Neuron (in vitro differentiated cells): ENCODE measurements around the gene PITPNC1.
"Not testable (repeated sequence)": the region's sequence is repeated elsewhere in the genome, so short reads cannot be mapped to it uniquely, and the experiment has no call there.

ENCODE experiments used
- H2AFZ ChIP-seq: one replicate; pipeline ENCODE4 v1.6.1; 2013; ENCODE audit warnings: low read depth, mild to moderate bottlenecking, inconsistent platforms, low read length, moderate library complexity
- H3K27me3 ChIP-seq: one replicate; pipeline ENCODE4 v1.6.1; 2013; ENCODE audit warnings: low read length; ENCODE audit not compliant: insufficient read depth
- H3K36me3 ChIP-seq: one replicate; pipeline ENCODE4 v1.6.1; 2013; ENCODE audit warnings: low read length; ENCODE audit not compliant: insufficient read depth
- H3K4me1 ChIP-seq: one replicate; pipeline ENCODE4 v1.6.1; 2013; ENCODE audit warnings: low read length; ENCODE audit not compliant: insufficient read depth
- H3K4me3 ChIP-seq: 2 replicates; pipeline ENCODE4 v1.5.1; 2013; ENCODE audit warnings: mild to moderate bottlenecking, low read length, moderate library complexity
- H3K9me3 ChIP-seq: one replicate; pipeline ENCODE4 v1.6.1; 2013; ENCODE audit warnings: low read length

Gene PITPNC1

DNA sequence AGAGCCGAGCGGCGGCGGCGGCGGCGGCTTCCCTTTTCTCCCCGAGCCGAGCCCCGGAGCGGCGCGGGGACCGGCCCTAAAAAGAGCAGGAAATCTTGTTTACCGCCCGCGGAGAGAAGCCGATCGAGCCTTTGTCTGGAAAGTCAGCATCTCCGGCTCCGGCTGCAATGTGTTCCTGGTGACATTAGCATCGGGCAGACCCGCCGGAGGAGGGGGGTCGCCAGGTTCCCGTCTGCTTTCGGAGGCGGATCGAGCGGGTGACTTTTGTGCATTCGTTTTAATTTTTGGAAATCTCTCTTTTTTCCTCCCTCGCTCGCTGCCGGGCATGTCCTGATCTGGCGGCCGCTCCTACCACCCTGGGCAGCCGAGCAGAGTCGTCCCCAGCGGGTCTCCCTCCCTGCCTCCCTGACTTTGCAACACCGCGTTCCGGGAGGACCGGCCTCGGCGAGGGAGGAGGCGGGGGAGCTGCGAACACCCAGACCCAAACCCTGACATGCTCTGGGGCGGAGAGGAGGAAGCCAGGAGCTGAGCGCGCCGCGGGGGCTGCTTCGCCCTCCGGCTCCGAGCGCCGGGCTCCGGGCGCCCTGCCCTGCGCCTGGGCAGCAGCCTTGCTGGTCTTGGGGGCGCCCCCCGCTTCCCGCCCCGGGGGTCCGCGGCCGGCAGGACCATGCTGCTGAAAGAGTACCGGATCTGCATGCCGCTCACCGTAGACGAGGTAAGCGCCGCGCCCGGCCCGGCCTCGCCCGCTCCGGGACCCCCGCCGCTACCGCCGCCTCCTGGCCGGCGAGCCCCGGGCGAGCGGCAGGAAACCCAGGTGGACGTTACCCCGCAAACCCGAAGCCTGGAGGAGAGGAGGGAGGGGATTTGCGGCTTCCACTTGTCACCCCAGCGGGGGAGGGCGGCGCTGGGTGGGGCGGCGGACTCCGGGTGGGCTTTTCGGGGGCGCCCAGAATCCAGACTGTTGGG lies 690 bp downstream of the PITPNC1 start:
- Histone ChIP-seq H3K4me3 (peak overlapping the region; percentile 72), H3K9me3 (no peaks in the 10 kb centered on the region), H2AFZ (peak overlapping the region; percentile 83), H3K4me1 (peaks cover 24% of the 10 kb centered on the region), H3K27me3 (no peaks in the 10 kb centered on the region), H3K36me3 (no peaks in the 10 kb centered on the region)

DNA sequence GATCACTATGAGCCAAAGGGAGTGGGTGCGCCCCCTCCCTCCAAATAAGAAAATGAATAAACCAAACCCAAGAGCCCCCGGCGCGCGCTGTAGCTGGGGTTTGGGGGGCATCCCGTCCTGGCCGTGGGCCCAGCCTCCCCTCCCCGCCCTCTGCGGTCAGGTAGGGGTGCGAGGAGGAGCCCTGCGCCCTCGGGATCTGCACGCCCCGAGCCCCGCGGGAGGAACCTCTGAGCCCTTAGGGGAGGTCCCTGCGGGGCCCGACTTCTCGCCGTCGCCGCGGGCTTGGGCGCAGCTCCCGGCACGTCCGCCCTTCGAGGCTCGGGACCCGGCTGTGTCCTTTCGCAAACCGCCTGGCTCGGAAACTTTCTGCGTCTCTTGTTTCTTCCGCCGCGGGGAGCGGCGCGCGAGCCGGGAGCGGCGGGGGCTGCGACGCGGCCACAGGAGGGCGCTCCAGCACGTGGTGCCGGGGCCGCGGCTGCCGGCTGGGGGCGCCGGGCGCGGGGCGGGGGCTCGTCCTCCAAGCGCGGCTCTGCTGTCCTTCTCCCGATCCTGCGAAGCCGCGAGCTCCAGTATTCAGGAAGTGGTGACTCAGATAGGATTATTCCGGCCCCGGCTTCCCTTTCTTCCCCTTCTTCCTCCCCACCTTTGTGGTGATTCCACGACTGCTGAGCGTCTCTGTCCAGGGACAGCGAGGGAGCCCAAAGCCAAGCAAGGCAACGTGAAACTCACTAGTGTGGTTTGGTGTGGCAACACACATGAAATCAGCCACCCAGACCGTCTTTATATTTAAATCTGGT lies 1.6 kb downstream of the PITPNC1 start:
- Histone ChIP-seq H3K36me3 (no peaks in the 10 kb centered on the region), H3K4me1 (peaks cover 24% of the 10 kb centered on the region), H3K27me3 (no peaks in the 10 kb centered on the region), H3K9me3 (peaks cover 3% of the 10 kb centered on the region), H2AFZ (peak overlapping the region; percentile 83), H3K4me3 (peak overlapping the region; percentile 72)

DNA sequence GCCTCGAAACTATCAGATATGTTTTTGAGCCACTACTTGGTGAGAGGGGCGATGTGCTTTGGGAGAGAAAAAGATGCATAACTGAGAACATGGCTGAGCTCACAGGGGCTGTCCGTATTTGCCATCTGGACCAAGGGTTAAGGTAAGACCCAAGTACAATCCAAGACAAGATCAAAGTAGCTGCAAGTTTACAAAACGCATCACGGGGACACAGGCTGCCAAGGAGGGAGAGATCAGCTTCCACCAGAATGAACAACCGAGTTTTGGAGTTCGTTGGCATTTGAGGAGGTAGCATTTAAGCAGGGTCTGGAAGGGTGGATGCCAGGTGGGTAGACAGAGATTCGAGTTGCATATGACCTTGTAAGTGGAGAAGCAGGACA lies 2.2 kb downstream of the PITPNC1 start:
- no peaks in the 10 kb centered on the region for H3K36me3 ChIP-seq
- peaks cover 3% of the 10 kb centered on the region for H3K9me3 ChIP-seq
- peaks cover 23% of the 10 kb centered on the region for H3K4me1 ChIP-seq
- no peaks in the 10 kb centered on the region for H3K27me3 ChIP-seq
- H2AFZ ChIP-seq = peak overlapping the region; percentile 83
- peak overlapping the region; percentile 72 for H3K4me3 ChIP-seq

DNA sequence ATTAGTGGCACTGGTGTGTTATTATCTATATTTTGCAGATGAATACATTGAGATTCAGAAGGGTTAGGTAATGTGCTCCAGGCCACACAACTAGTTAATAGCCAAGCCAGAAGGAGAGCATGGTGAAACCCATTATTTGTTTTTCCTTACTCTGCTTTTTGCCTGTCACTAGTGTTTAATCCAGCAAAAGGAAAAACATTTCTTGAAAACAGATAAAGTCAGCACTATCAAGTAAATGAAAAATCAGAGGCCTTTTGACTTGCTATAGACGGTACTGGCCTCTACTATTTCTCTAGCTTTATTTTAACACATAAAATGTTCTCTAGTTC lies 4.8 kb downstream of the PITPNC1 start:
- H2AFZ ChIP-seq = no peak overlapping the region
- H3K4me3 ChIP-seq = no peak overlapping the region
- peaks cover 7% of the 10 kb centered on the region for H3K4me1 ChIP-seq
- no peaks in the 10 kb centered on the region for H3K36me3 ChIP-seq
- no peaks in the 10 kb centered on the region for H3K27me3 ChIP-seq
- peaks cover 3% of the 10 kb centered on the region for H3K9me3 ChIP-seq

DNA sequence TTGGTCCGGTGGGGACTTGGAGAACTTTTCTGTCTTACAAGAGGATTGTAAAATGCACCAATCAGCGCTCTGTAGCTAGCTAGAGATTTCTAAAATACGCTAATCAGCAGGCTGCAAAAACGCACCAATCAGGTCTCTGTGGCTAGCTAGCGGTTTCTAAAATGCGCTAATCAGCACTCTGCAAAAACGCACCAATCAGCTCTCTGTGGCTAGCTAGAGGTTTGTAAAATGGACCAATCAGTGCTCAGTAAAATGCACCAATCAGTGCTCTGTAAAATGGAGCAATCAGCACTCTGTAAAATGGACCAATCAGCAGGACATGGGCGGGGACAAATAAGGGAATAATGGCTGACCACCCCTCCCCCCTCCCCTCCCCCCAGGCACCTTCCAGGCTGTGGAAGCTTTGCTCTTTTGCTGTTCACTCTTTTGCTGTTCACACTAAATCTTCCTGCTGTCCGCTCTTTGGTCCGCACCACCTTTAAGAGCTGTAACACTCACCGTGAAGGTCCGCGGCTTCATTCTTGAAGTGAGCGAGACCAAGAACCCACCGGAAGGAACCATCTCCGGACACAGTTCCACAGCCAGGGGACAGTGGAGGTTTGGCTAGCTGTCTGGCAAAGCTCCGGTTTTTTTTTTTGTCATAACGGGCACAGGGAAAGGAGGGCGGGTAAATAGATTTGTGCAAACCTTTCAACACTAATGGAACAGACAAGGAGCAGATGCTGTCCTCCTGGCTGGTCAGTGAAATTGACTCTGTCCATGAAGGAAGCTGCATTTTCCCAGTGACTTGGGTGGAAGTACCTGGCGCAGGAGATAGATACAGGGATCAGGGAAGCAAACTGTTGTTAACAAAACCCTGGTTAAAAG lies 8.3 kb downstream of the PITPNC1 start:
- Histone ChIP-seq H2AFZ (no peak overlapping the region), H3K4me3 (no peak overlapping the region), H3K9me3 (peaks cover 3% of the 10 kb centered on the region), H3K36me3 (no peaks in the 10 kb centered on the region), H3K4me1 (no peaks in the 10 kb centered on the region), H3K27me3 (no peaks in the 10 kb centered on the region)

DNA sequence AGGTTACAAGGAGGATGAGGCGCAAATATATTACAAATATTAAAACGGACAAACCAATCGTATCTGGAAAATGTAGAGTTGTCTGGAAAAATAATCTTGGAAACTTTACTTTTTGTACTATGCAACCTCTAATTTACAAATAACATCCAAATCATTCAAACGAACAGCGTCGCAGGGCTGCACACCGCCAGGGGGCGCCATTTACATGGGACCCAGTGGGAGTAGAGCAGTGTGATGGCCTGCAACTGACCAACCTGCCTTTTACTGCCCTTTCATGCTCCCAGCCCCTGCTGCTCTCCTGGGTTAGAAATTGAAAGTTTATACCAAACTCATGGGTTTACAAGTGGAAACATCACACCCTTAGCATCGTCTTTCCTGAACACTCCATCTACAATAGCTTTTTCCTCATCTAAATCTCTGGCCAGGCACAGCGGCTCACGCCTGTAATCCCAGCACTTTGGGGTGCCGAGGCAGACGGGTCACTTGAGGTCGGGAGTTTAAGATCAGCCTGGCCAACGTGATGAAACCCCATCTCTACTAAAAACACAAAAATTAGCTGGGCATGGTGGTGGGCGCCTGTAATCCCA lies 10.0 kb downstream of the PITPNC1 start:
- H2AFZ ChIP-seq = no peak overlapping the region
- H3K36me3 ChIP-seq = no peaks in the 10 kb centered on the region
- H3K4me1 ChIP-seq = no peaks in the 10 kb centered on the region
- H3K27me3 ChIP-seq = no peaks in the 10 kb centered on the region
- no peak overlapping the region for H3K4me3 ChIP-seq
- peaks cover 3% of the 10 kb centered on the region for H3K9me3 ChIP-seq

DNA sequence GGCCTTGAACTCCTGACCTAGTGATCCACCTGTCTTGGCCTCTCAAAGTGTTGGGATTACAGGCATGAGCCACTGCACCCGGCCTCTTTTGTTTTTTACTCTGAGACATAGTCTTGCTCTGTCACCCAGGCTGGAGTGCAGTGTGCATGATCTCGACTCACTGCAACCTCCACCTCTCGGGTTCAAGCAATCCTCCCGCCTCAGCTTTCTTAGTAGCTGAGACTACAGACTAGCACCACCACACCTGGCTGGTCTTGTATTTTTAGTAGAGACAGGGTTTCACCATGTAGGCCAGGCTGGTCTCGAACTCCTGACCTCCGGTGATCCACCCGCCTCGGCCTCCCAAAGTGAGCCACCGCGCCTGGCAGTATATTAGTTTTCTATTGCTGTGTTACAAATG lies 11.5 kb downstream of the PITPNC1 start:
- not testable (repeated sequence) for H3K27me3 ChIP-seq, H3K4me3 ChIP-seq, H3K4me1 ChIP-seq, H3K9me3 ChIP-seq, H3K36me3 ChIP-seq, H2AFZ ChIP-seq

DNA sequence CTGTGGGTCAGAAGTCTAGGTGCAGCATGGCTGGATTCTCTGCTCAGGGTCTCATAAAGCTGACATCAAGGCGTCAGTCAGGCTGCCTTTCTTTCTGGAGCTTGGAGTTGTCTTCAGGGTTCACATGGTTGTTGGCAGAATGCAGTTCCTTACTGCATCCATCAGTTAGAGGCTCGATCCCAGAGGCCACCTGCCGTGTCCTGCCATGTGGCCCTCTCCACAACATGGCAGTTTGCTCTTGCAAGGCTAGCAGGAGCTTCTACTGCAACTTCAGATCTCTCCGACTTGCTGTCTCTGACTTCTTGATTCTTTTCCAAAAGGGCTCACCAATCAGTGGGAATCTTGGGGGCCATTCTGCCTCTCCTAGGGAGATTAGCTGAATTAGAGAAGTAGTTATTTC lies 11.9 kb downstream of the PITPNC1 start:
- H3K36me3 ChIP-seq = no peaks in the 10 kb centered on the region
- no peak overlapping the region for H3K4me3 ChIP-seq
- H3K4me1 ChIP-seq = no peaks in the 10 kb centered on the region
- H3K27me3 ChIP-seq = no peaks in the 10 kb centered on the region
- no peak overlapping the region for H2AFZ ChIP-seq
- H3K9me3 ChIP-seq = no peaks in the 10 kb centered on the region

DNA sequence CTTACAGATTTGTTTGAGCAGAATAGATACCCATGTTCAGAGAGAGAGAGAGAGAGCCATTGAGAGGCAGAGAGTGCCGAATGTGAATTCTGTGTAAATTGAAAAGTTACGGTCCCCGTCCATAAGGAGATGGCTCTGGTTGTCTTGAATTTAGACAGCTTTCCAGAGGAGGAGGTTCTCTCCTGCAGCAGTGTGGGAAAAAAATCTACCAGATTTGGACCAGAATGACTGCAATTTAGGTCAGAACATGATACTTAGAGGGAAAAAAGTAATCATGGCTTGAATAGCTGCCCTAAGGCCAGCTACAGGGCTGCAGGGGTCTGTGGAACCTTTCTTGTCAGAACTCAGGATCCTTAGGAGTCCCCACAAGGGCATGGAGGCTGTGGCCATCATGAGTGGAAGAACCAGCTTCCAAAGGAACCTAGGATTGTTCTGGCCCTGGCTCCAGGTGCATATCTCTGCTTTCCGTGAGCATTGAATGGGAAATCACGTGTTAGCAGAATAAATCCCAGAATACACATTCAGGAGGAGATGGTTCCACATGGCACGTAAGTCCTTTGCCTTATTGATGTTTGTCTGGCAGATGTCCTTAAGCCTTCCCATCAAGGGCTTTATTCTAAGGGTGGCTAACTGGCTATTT lies 13.0 kb downstream of the PITPNC1 start:
- H2AFZ ChIP-seq = no peak overlapping the region

DNA sequence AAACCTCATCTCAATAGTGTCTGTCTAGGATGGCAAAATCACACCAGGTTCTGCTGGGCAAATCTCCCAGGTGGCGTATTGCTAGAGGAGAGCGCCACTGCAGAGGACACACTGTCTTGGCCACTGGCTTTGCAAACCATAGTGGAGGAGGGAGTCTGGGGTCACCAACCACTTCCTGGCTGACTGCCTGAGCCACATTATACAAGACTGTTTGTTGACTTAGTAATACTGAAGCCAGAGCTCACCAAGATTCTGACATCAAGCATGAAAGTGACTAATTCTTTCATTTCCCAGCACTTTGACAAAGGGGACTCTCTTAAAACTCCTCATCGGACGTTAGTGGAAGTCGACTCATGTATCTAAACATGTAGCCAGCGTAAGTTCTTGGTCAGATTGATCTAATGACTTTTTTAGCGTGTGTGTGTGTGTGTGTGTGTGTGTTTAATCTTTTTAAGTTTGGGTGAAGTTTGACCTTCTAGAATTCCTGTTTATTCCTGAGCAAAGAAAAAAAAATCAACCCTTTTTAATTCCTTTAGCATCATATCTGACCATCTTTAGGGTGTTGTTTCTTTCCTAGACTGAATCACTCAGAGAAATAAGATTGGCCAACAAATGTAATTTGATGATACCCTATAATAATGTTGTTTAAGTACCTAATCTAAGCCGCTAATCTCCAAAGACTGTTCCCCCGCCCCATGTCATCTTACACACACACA lies 13.7 kb downstream of the PITPNC1 start:
- H3K9me3 ChIP-seq = no peaks in the 10 kb centered on the region
- H3K4me3 ChIP-seq = no peak overlapping the region
- no peak overlapping the region for H2AFZ ChIP-seq
- H3K36me3 ChIP-seq = no peaks in the 10 kb centered on the region
- no peaks in the 10 kb centered on the region for H3K4me1 ChIP-seq
- H3K27me3 ChIP-seq = no peaks in the 10 kb centered on the region

More for the DNA sequence above, 13.0 kb downstream of the PITPNC1 start:
- no peak overlapping the region for H3K4me3 ChIP-seq
- H3K9me3 ChIP-seq = no peaks in the 10 kb centered on the region
- no peaks in the 10 kb centered on the region for H3K4me1 ChIP-seq
- H3K36me3 ChIP-seq = no peaks in the 10 kb centered on the region
- H3K27me3 ChIP-seq = no peaks in the 10 kb centered on the region

DNA sequence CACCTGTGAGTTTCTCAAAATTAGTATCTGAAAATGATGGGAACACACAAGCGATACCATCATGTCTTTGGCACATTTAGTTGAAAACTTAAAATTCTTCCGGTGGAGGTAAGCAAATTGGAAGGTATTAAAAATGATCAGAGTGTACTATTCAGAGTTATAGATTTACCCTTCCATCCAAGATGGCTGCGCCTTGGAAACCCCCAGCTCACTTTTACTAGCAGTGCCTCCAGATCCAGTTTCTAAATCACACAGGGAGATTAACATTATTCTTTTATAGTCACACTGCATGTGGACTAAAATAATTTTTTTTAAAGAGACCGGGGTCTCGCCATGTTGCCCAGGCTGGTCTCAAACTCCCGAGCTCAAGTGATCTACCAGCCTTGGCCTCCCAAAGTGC lies 15.0 kb downstream of the PITPNC1 start:
- no peak overlapping the region for H2AFZ ChIP-seq
- no peak overlapping the region for H3K4me3 ChIP-seq
- H3K27me3 ChIP-seq = no peaks in the 10 kb centered on the region
- H3K36me3 ChIP-seq = no peaks in the 10 kb centered on the region
- H3K9me3 ChIP-seq = no peaks in the 10 kb centered on the region
- H3K4me1 ChIP-seq = no peaks in the 10 kb centered on the region
